ENCODE measurements around the gene ISLR. TPM values are rescaled to one million over a fixed set of nuclear protein-coding genes. Genes with fewer than 3 reads are reported as not detected.
A peak's percentile ranks its signal among the peaks of the same experiment; 100 is the strongest.

Gene ISLR
- total and polyA plus RNA-seq, 8 donors, result 3.5 to 44.6 (median 12.0) TPM

GRCh38 chr15:74205582-74205947, 32.1 kb downstream of the ISLR start:
- no peaks in the 10 kb centered on the region for H3K9me3 ChIP-seq
- no peak for DNase-seq
- H3K27me3 ChIP-seq, result peaks cover 0 to 60% (median 7%) of the 10 kb centered on the region in 3 donors
- no peak overlapping the region for H3K27ac ChIP-seq
- H3K4me3 ChIP-seq, result no peak overlapping the region
- intact Hi-C loops (cut with DNase I; ENCODE audit: low total_unique reads), result no loop called here
- 69 to 89% (median 82%) methylated on average over 4 of the region's 4 CpGs for WGBS, 5 donors
- TF ChIP-seq EP300 (IDR thresholded peaks at IDR 0.05) (no peak), CTCF (IDR thresholded peaks at IDR 0.05) (no peak), POLR2A (IDR thresholded peaks at IDR 0.05) (no peak)
- peaks cover 0 to 13% (median 3%) of the 10 kb centered on the region in 4 donors for H3K4me1 ChIP-seq
- no peaks in the 10 kb centered on the region for H3K36me3 ChIP-seq

- no peaks in the 10 kb centered on the region for H3K36me3 ChIP-seq
- no peak for TF ChIP-seq EP300 (IDR thresholded peaks at IDR 0.05)
- no peak for TF ChIP-seq CTCF (IDR thresholded peaks at IDR 0.05)
- TF ChIP-seq POLR2A (IDR thresholded peaks at IDR 0.05), result no peak
- no peak for TF ChIP-seq POLR2AphosphoS5 (IDR thresholded peaks at IDR 0.05)
- WGBS, 5 donors, result 40 to 60% (median 53%) methylated on average over 6 of the region's 6 CpGs
- H3K4me1 ChIP-seq, result peaks cover 0 to 8% (median 3%) of the 10 kb centered on the region in 4 donors
- H3K4me3 ChIP-seq, result no peak overlapping the region
- intact Hi-C loops (cut with DNase I; ENCODE audit: low total_unique reads), result no loop called here
- H3K9me3 ChIP-seq, result no peaks in the 10 kb centered on the region
- H3K27ac ChIP-seq, result no peak overlapping the region
- H3K27me3 ChIP-seq, result peaks cover 0 to 47% (median 7%) of the 10 kb centered on the region in 3 donors
- no peak for DNase-seq
These were observed 33.3 kb downstream of the ISLR start for GRCh38 chr15:74206801-74207281.

GRCh38 chr15:74207652-74208440, 34.3 kb downstream of the ISLR start:
- H3K36me3 ChIP-seq, result no peaks in the 10 kb centered on the region
- TF ChIP-seq CTCF (IDR thresholded peaks at IDR 0.05), result no peak
- no peak for TF ChIP-seq EP300 (IDR thresholded peaks at IDR 0.05)
- TF ChIP-seq POLR2A (IDR thresholded peaks at IDR 0.05), result no peak
- TF ChIP-seq POLR2AphosphoS5 (IDR thresholded peaks at IDR 0.05), result no peak
- peaks cover 0 to 5% (median under 1%) of the 10 kb centered on the region in 4 donors for H3K4me1 ChIP-seq
- peak in 1 of 2 donors; percentile 83 for DNase-seq
- no peaks in the 10 kb centered on the region for H3K9me3 ChIP-seq
- H3K27ac ChIP-seq, result no peak overlapping the region
- no peak overlapping the region for H3K4me3 ChIP-seq
- 64 to 77% (median 69%) methylated on average over 16 of the region's 16 CpGs for WGBS, 5 donors
- intact Hi-C loops (cut with DNase I; ENCODE audit: low total_unique reads), result no loop called here
- peaks cover 0 to 37% (median 3%) of the 10 kb centered on the region in 3 donors for H3K27me3 ChIP-seq

- peak in 1 of 2 donors; percentile 50 for DNase-seq
- TF ChIP-seq POLR2A (IDR thresholded peaks at IDR 0.05) (no peak), CTCF (IDR thresholded peaks at IDR 0.05) (no peak), POLR2AphosphoS5 (IDR thresholded peaks at IDR 0.05) (no peak), EP300 (IDR thresholded peaks at IDR 0.05) (no peak)
- no peak overlapping the region for H3K4me3 ChIP-seq
- H3K27ac ChIP-seq, result no peak overlapping the region
- H3K27me3 ChIP-seq, result peaks cover 0 to 31% (median 0%) of the 10 kb centered on the region in 3 donors
- WGBS, 5 donors, result 55 to 81% (median 66%) methylated on average over 6 of the region's 6 CpGs
- peaks cover 0 to 5% (median 0%) of the 10 kb centered on the region in 4 donors for H3K4me1 ChIP-seq
- H3K36me3 ChIP-seq, result no peaks in the 10 kb centered on the region
- intact Hi-C loops (cut with DNase I; ENCODE audit: low total_unique reads), result no loop called here
- H3K9me3 ChIP-seq, result no peaks in the 10 kb centered on the region
These were observed 35.0 kb downstream of the ISLR start for GRCh38 chr15:74208496-74208895.
